Measurements from ENCODE around the gene REXO2.

- no peak for TF ChIP-seq CTCF (IDR thresholded peaks at IDR 0.05 in 8 of 11, conservative IDR thresholded peaks at IDR 0.05 in 3 of 11)
- no peak for TF ChIP-seq POLR2A (IDR thresholded peaks at IDR 0.05)
- no peak for TF ChIP-seq POLR2AphosphoS5 (IDR thresholded peaks at IDR 0.05)
These were observed 57.6 kb downstream of the REXO2 start for GRCh38 chr11:114496915-114497314.

Measured in spleen (tissue), 7 donors.